Peyer's patch (tissue), 4 donors: ENCODE measurements around the gene TARM1.

Experiments
- CTCF ChIP-seq, 6 experiments: fragments of 450-650 bp in 4 of 6; fragments of 200-600 bp in 2 of 6; sonication (generic) in 1 of 6; IDR thresholded peaks; one replicate each; pipeline ENCODE4 v1.5.1; 2017 to 2019; ENCODE audit warnings: antibody characterized with exemption in 6 of 6, mild to moderate bottlenecking in 3 of 6, moderate library complexity in 1 of 6
- POLR2A ChIP-seq, 2 donors: fragments of 450-650 bp; IDR thresholded peaks; one replicate each; pipeline ENCODE4 v1.5.1; 2017; ENCODE audit warnings: antibody characterized with exemption in 2 of 2, mild to moderate bottlenecking in 2 of 2, moderate library complexity in 2 of 2

GRCh38 chr19:54073829-54074228 is 7.3 kb downstream of the TARM1 start:
- TF ChIP-seq CTCF (IDR thresholded peaks at IDR 0.05): no peak
- TF ChIP-seq POLR2A (IDR thresholded peaks at IDR 0.05): no peak
